Pancreas (tissue), 10 donors: ENCODE data around the gene BPTF. TPM values are rescaled to one million over a fixed set of nuclear protein-coding genes. Genes with fewer than 3 reads are reported as not detected.
"Not testable (repeated sequence)": the region's sequence is repeated elsewhere in the genome, so short reads cannot be mapped to it uniquely, and the experiment has no call there.

Experiments used
- ATAC-seq, 4 donors: fragments of 200-7000 bp; cut with Tn5 transposase; one replicate each; pipeline versions ENCODE4 v1.8.0 to v1.9.1; 2020; ENCODE audit warnings: mild to moderate bottlenecking in 4 of 4, moderate library complexity in 4 of 4
- DNase-seq, 6 donors: peaks; one replicate each; pipeline ENCODE4 v3.0.0-alpha.2; 2020
- FAIRE-seq: peaks from 2 replicates; lab custom pipeline; 2012; peaks lifted over from hg19 to GRCh38; lab: Jason Lieb, UNC
- H3K27ac ChIP-seq, 4 donors: fragments of 200-600 bp; sonication (generic); 1 replicate in 3 of 4; 2 replicates in 1 of 4; pipeline versions ENCODE4 v1.5.0 to v1.8.0; 2020
- H3K27me3 ChIP-seq, 4 donors: fragments of 200-600 bp; one replicate each; pipeline ENCODE4 v1.8.0; 2021
- H3K36me3 ChIP-seq, 3 donors: fragments of 200-600 bp; sonication (generic) in 1 of 3; one replicate each; pipeline versions ENCODE4 v1.5.0 to v1.8.0; 2020 to 2021
- H3K4me1 ChIP-seq, 3 donors: fragments of 200-600 bp; one replicate each; pipeline ENCODE4 v1.8.0; 2021
- H3K4me3 ChIP-seq, 4 donors: fragments of 200-600 bp; sonication (generic) in 2 of 4; one replicate each; pipeline versions ENCODE4 v1.5.0 to v1.8.0; 2020 to 2021
- H3K9me3 ChIP-seq, 4 donors: fragments of 200-600 bp; one replicate each; pipeline ENCODE4 v1.8.0; 2021
- WGBS, 2 donors: extraction: QIAGEN DNeasy Blood & Tissue Kit; methylation state at CpG; one replicate each; pipeline ENCODE4 v1.1.7; 2013; 5-methylcytosine and 5-hydroxymethylcytosine counted together
- intact Hi-C, 3 donors: fragments of 100-400 bp; cut with DNase I; formaldehyde crosslinking; loops; one replicate each; pipeline versions ENCODE4 v1.11.1 to v1.14.2; 2022
- polyA plus RNA-seq, 2 donors: library from polyadenylated mRNA; stranded (reverse); fragments of 200-250 nt; gene quantifications; one replicate each; pipeline ENCODE4 v1.2.3, GENCODE V29; 2013
- total RNA-seq, 6 donors: library from RNA; stranded (reverse); fragmentation: NEBNext Ultra II Directional in 4 of 6; extraction: Animal tissue kit (Norgen Biotek cat#: 25700) in 4 of 6; gene quantifications; one replicate each; pipeline versions ENCODE4 v1.2.1 to v1.2.4, GENCODE V29; 2021 to 2023
- TF ChIP-seq, protein P1 (sequence below), 4 donors: fragments of 200-600 bp; sonication (generic) in 3 of 4; IDR thresholded peaks; one replicate each; pipeline versions ENCODE4 v1.5.0 to v1.8.0; 2021; ENCODE audit warnings: antibody characterized with exemption in 4 of 4
- donor health status: healthy with polysubstance abuse.
- donor health status: DM: no; HTN: no; CAD: no; lungs with moderate emphysema.
- donor health status: DM: no; HTN: no; CAD: no.
- donor health status: control.
- donor health status: control.
- donor health status: Bipolar disorder and iron deficiency.
- donor health status: DM: yes; HTN: yes; CAD: no.
- donor health status: DM: no; HTN: no; CAD: no.
- donor health status: DM: no; HTN: no; CAD: no.
- donor health status: DM: yes; HTN: yes; CAD: no.

BPTF gene
- total and polyA plus RNA-seq, 8 donors = 15.5 to 59.1 (median 34.1) TPM

- Histone ChIP-seq H3K27me3 (no peaks in the 10 kb centered on the region), H3K9me3 (no peaks in the 10 kb centered on the region), H3K4me1 (no peaks in the 10 kb centered on the region), H3K4me3 (no peak overlapping the region), H3K27ac (no peak overlapping the region), H3K36me3 (no peaks in the 10 kb centered on the region)
- TF ChIP-seq, protein P1, sequence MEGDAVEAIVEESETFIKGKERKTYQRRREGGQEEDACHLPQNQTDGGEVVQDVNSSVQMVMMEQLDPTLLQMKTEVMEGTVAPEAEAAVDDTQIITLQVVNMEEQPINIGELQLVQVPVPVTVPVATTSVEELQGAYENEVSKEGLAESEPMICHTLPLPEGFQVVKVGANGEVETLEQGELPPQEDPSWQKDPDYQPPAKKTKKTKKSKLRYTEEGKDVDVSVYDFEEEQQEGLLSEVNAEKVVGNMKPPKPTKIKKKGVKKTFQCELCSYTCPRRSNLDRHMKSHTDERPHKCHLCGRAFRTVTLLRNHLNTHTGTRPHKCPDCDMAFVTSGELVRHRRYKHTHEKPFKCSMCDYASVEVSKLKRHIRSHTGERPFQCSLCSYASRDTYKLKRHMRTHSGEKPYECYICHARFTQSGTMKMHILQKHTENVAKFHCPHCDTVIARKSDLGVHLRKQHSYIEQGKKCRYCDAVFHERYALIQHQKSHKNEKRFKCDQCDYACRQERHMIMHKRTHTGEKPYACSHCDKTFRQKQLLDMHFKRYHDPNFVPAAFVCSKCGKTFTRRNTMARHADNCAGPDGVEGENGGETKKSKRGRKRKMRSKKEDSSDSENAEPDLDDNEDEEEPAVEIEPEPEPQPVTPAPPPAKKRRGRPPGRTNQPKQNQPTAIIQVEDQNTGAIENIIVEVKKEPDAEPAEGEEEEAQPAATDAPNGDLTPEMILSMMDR (IDR thresholded peaks at IDR 0.05) = no peak
- ATAC-seq = no peak
- FAIRE-seq = no peak
- no peak for DNase-seq
- intact Hi-C loops = no loop called here
- 72 to 84% methylated on average over 5 of the region's 5 CpGs for WGBS, 2 donors
These were observed 11.5 kb upstream of the BPTF start for GRCh38 chr17:67813803-67814180.

DNA sequence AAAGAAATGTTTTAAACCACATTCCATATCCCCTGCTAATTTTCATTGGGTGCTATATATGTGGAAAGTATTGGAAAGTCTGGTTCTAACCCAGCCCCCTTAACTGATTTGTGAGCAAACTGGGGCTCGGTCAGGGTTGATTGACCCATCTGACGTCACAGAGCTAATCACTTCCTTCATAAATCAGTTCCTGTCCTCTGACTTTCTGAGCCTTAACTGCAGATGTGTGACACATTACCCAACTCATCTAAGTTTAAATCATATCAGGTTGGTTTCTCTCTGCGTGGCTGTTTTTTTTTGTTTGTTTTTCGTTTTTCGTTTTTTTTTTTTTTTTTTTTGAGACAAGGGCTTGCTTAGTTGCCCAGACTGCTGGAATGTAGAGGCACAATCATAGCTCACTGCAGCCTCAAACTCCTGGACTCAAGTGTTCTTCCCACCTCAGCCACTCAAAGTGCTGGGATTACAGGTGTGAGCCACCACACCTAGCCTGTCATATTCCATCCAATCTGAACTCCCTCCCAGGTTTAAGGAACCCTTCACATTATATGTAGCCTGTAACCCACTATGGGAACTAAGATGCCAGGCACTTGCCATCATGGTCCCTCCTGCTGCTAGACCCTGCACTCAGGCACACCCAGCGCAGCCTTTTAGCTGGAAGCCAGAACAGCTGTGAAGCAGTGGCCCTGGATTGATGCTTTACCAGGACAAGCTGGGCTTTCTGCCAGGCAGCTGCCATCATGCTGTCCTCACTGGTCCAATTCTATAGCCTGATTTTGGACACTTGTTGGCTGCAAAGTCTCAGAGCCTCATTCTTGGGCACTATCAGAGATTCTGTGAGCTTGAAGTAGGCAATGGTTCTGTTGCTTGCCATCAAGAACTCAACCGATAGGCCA, 6.9 kb upstream of the BPTF start:
- no peak overlapping the region for H3K27ac ChIP-seq
- no peak for DNase-seq
- FAIRE-seq = no peak
- WGBS, 2 donors = 39 to 44% methylated on average over 7 of the region's 7 CpGs
- TF ChIP-seq, protein P1 (IDR thresholded peaks at IDR 0.05) = no peak
- no peaks in the 10 kb centered on the region for H3K4me1 ChIP-seq
- no peaks in the 10 kb centered on the region for H3K9me3 ChIP-seq
- no peak overlapping the region for H3K4me3 ChIP-seq
- intact Hi-C loops = no loop called here
- no peak for ATAC-seq
- no peaks in the 10 kb centered on the region for H3K27me3 ChIP-seq
- no peaks in the 10 kb centered on the region for H3K36me3 ChIP-seq

DNA sequence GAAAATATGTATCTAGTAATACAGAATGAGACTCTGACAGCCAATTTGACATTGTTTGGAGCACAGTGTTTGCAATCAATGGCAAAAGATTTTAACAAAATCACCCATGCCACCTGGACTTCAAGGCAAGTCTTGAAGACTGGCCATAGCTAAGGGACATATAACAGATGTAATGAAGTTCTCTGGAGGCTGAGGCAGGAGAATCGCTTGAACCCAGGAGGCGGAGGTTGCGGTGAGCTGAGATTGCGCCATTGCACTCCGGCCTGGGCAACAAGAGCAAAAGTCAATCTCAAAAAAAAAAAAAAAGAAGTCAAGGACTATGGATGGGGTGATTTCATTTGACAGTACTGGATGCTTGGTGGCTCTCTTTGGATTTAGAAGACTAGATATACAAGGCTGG, 5.6 kb upstream of the BPTF start:
- H3K36me3 ChIP-seq = no peaks in the 10 kb centered on the region
- no peak overlapping the region for H3K4me3 ChIP-seq
- ATAC-seq = no peak
- H3K27ac ChIP-seq = no peak overlapping the region
- intact Hi-C loops = no loop called here
- H3K9me3 ChIP-seq = no peaks in the 10 kb centered on the region
- no peaks in the 10 kb centered on the region for H3K27me3 ChIP-seq
- TF ChIP-seq, protein P1 (IDR thresholded peaks at IDR 0.05) = no peak
- no peak for DNase-seq
- no peaks in the 10 kb centered on the region for H3K4me1 ChIP-seq
- WGBS, 2 donors = 91 to 95% methylated on average over 5 of the region's 5 CpGs
- no peak for FAIRE-seq

DNA sequence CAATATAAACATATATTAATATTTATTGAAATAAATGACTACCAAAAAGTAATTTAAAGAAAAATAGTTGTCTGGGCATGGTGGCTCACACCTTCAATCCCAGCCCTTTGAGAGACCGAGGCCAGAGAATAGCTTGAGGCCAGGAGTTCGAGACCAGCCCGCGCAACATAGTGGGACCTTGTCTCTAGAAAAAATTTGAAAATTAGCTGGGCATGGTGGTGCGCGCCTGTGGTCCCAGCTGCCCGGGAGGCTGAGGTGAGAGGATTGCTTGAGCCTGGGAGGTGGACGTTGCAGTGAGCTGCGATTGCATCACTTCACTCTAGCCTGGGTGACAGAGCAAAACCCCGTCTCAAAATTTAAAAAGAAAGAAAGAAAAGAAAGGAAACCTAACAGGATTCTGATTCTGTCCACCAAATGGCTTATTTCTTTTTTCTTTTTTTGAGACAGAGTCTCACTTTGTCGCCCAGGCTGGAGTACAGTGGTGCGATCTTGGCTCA, 3.4 kb upstream of the BPTF start:
- 86 to 91% methylated on average over 12 of the region's 12 CpGs for WGBS, 2 donors

DNA sequence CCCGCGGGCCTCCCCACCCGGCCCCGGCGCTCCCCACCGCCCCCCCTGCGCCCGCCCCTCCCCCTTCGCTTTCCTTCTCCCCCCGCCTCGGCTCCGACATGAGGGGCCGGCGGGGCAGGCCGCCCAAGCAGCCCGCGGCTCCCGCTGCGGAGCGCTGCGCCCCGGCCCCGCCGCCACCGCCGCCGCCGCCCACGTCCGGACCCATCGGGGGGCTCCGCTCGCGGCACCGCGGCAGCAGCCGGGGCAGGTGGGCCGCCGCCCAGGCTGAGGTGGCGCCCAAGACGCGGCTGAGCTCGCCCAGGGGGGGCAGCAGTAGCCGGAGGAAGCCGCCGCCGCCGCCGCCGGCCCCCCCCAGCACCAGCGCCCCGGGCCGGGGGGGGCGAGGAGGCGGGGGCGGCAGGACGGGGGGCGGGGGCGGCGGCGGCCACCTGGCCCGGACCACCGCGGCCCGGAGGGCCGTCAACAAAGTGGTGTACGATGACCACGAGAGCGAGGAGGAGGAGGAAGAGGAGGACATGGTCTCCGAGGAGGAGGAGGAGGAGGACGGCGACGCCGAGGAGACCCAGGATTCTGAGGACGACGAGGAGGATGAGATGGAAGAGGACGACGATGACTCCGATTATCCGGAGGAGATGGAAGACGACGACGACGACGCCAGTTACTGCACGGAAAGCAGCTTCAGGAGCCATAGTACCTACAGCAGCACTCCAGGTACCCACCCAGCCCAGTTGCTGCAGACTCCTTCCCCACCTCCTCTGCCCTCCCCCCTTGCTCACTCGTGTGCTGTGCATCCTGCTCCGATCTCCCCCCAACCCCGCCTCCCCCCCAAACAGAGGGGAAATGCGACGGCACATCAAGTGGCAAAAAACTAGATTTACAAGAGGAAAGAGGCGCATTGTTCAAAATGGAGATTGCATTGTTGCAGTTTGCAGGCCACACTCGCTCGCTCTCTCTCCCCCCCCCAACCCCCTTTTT, 611 bp downstream of the BPTF start:
- H3K36me3 ChIP-seq, intact Hi-C loops, FAIRE-seq, H3K27me3 ChIP-seq, H3K9me3 ChIP-seq: not testable (repeated sequence)
- 1% methylated on average over 27 to 91 of the region's 94 CpGs for WGBS, 2 donors
- Histone ChIP-seq H3K4me1 (peaks cover 3 to 22% (median 12%) of the 10 kb centered on the region in 3 donors), H3K4me3 (peak overlapping the region; percentile 63 to 76 (median 72)), H3K27ac (peak overlapping the region; percentile 76 to 94 (median 90))
- DNase-seq = peak; percentile 28 to 70 (median 50)
- ATAC-seq = peak; percentile 11 to 51 (median 37)

More for the DNA sequence above, 3.4 kb upstream of the BPTF start:
- no peak for DNase-seq
- no peak for ATAC-seq
- intact Hi-C loops = no loop called here
- FAIRE-seq = no peak
- Histone ChIP-seq H3K36me3 (no peaks in the 10 kb centered on the region), H3K4me1 (no peaks in the 10 kb centered on the region), H3K9me3 (no peaks in the 10 kb centered on the region), H3K27me3 (no peaks in the 10 kb centered on the region), H3K4me3 (no peak overlapping the region), H3K27ac (no peak overlapping the region)
- TF ChIP-seq, protein P1 (IDR thresholded peaks at IDR 0.05) = no peak
